SU-DHL-6 (cell line): ENCODE data around the gene TENT4B.

Experiments used
- H2AFZ ChIP-seq: fragments of 200-600 bp; sonication (generic); 2 replicates; pipeline ENCODE4 v1.6.1; 2014; ENCODE audit warnings: low read depth, mild to moderate bottlenecking, moderate library complexity, mixed read lengths, antibody characterized with exemption, low read length; ENCODE audit not compliant: severe bottlenecking
- H3F3A ChIP-seq: fragments of 200-600 bp; shearing (Covaris generic); 2 replicates; pipeline ENCODE4 v1.6.0; 2016; ENCODE audit warnings: antibody characterized with exemption, mild to moderate bottlenecking; ENCODE audit not compliant: insufficient read depth
- H3K27ac ChIP-seq: fragments of 200-600 bp; sonication (generic); 2 replicates; pipeline ENCODE4 v1.5.1; 2016; ENCODE audit warnings: low read depth, mild to moderate bottlenecking, low read length, moderate library complexity, mixed read lengths
- H3K27me3 ChIP-seq: fragments of 200-600 bp; sonication (generic), shearing (Covaris generic); 2 replicates; pipeline ENCODE4 v1.6.0; 2014; ENCODE audit warnings: mild to moderate bottlenecking, low read length
- H3K36me3 ChIP-seq: fragments of 200-600 bp; sonication (generic); 2 replicates; pipeline ENCODE4 v1.6.1; 2014; ENCODE audit warnings: mild to moderate bottlenecking, low read length, mixed read lengths
- H3K4me2 ChIP-seq: fragments of 300-600, 200-600 bp; shearing (Covaris generic), sonication (generic); 2 replicates; pipeline ENCODE4 v1.6.0; 2014; ENCODE audit warnings: low read length, low read depth, mild to moderate bottlenecking; ENCODE audit not compliant: poor library complexity, severe bottlenecking
- H3K4me3 ChIP-seq: fragments of 200-600 bp; sonication (generic); 2 replicates; pipeline ENCODE4 v1.5.1; 2014; ENCODE audit warnings: antibody characterized with exemption, low read length, mild to moderate bottlenecking, mixed read lengths; ENCODE audit not compliant: insufficient read depth, poor library complexity, severe bottlenecking
- H3K79me2 ChIP-seq: fragments of 200-600 bp; sonication (generic); 2 replicates; pipeline ENCODE4 v1.6.1; 2014; ENCODE audit warnings: mild to moderate bottlenecking, low read length, moderate library complexity; ENCODE audit not compliant: insufficient read depth
- H3K9ac ChIP-seq: fragments of 200-600 bp; sonication (generic); 2 replicates; pipeline ENCODE4 v1.7.0; 2014; ENCODE audit warnings: mild to moderate bottlenecking, low read length
- H3K9me2 ChIP-seq: fragments of 200-600 bp; sonication (generic); replicated peaks from 2 replicates; pipeline ENCODE4 v1.6.1; 2014; ENCODE audit warnings: low read length; ENCODE audit not compliant: insufficient read depth
- H3K9me3 ChIP-seq: fragments of 200-600 bp; sonication (generic); 2 replicates; pipeline ENCODE4 v1.6.1; 2014; ENCODE audit warnings: low read length, mixed read lengths; ENCODE audit not compliant: insufficient read depth
- H4K20me1 ChIP-seq: fragments of 200-600 bp; sonication (generic); 2 replicates; pipeline ENCODE4 v1.6.1; 2014; ENCODE audit warnings: low read depth, mild to moderate bottlenecking, antibody characterized with exemption, low read length, moderate library complexity, mixed read lengths
- EZH2phosphoT487 ChIP-seq: fragments of 200-600 bp; sonication (generic), shearing (Covaris generic); conservative IDR thresholded peaks from 2 replicates; pipeline ENCODE4 v1.6.1; 2018; ENCODE audit warnings: mild to moderate bottlenecking, antibody characterized with exemption, low read length, moderate library complexity, mixed read lengths
- TF ChIP-seq, protein P1 (sequence below): fragments of 200-600 bp; sonication (generic); IDR thresholded peaks from one replicate; pipeline ENCODE4 v1.5.1; 2017; ENCODE audit warnings: antibody characterized with exemption, mild to moderate bottlenecking, low read length, moderate library complexity; ENCODE audit not compliant: insufficient read depth, poor library complexity, severe bottlenecking

Gene TENT4B

DNA sequence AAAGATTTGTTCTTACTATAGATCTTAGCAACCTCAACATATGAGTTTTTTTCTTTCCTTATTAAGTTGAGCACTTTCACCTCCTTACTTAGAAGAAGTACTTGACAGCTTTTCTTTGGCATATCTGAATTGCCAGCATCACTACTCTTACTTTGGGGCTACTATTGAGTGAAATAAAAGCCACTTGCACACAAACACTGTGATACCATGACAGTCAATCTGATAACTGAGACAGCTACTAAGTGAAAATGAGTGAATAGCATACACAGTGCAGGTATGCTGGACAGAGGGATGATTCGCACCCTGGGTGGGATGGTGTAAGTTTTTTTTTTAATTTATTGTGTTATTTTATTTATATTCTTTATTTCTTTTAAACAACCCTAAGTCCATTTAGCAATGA lies 13.5 kb upstream of the TENT4B start:
- H3K9me3 ChIP-seq: no peaks in the 10 kb centered on the region
- no peak overlapping the region for H3K4me2 ChIP-seq
- TF ChIP-seq, protein P1, sequence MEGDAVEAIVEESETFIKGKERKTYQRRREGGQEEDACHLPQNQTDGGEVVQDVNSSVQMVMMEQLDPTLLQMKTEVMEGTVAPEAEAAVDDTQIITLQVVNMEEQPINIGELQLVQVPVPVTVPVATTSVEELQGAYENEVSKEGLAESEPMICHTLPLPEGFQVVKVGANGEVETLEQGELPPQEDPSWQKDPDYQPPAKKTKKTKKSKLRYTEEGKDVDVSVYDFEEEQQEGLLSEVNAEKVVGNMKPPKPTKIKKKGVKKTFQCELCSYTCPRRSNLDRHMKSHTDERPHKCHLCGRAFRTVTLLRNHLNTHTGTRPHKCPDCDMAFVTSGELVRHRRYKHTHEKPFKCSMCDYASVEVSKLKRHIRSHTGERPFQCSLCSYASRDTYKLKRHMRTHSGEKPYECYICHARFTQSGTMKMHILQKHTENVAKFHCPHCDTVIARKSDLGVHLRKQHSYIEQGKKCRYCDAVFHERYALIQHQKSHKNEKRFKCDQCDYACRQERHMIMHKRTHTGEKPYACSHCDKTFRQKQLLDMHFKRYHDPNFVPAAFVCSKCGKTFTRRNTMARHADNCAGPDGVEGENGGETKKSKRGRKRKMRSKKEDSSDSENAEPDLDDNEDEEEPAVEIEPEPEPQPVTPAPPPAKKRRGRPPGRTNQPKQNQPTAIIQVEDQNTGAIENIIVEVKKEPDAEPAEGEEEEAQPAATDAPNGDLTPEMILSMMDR: no peak
- TF ChIP-seq EZH2phosphoT487: no peak
- H3K27me3 ChIP-seq: no peaks in the 10 kb centered on the region
- H2AFZ ChIP-seq: no peak overlapping the region
- H3K36me3 ChIP-seq: no peaks in the 10 kb centered on the region
- H3K9ac ChIP-seq: no peak overlapping the region
- no peaks in the 10 kb centered on the region for H3K9me2 ChIP-seq
- H3K27ac ChIP-seq: no peak overlapping the region
- H3K4me3 ChIP-seq: no peak overlapping the region
- no peaks in the 10 kb centered on the region for H3F3A ChIP-seq
- H4K20me1 ChIP-seq: no peaks in the 10 kb centered on the region
- H3K79me2 ChIP-seq: no peaks in the 10 kb centered on the region

DNA sequence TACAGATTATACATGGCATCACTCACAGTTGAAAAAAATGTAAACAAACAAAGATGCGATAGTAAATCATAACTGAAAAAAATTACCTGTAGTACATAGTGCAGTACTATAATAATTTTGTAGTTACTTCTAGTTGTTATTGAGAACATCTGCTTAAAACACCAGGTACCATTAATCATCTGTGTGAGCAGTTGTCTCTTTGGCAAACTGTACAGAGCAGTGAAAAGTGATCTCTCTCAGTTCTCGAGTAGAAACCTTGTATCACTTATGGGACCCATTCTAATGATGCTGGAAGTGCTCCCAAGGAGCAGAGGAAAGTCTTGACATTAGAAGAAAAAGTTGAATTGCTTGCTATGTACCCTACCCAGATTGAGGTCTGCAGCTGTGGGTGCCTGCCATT lies 8.9 kb upstream of the TENT4B start:
- Histone ChIP-seq H2AFZ (no peak overlapping the region), H3K4me2 (no peak overlapping the region), H3K9ac (no peak overlapping the region), H3K9me3 (no peaks in the 10 kb centered on the region), H3K36me3 (no peaks in the 10 kb centered on the region), H3F3A (no peaks in the 10 kb centered on the region), H3K9me2 (no peaks in the 10 kb centered on the region), H3K79me2 (no peaks in the 10 kb centered on the region), H3K27ac (no peak overlapping the region), H3K4me3 (no peak overlapping the region), H4K20me1 (no peaks in the 10 kb centered on the region), H3K27me3 (no peaks in the 10 kb centered on the region)
- TF ChIP-seq, protein P1: no peak
- TF ChIP-seq EZH2phosphoT487: no peak

DNA sequence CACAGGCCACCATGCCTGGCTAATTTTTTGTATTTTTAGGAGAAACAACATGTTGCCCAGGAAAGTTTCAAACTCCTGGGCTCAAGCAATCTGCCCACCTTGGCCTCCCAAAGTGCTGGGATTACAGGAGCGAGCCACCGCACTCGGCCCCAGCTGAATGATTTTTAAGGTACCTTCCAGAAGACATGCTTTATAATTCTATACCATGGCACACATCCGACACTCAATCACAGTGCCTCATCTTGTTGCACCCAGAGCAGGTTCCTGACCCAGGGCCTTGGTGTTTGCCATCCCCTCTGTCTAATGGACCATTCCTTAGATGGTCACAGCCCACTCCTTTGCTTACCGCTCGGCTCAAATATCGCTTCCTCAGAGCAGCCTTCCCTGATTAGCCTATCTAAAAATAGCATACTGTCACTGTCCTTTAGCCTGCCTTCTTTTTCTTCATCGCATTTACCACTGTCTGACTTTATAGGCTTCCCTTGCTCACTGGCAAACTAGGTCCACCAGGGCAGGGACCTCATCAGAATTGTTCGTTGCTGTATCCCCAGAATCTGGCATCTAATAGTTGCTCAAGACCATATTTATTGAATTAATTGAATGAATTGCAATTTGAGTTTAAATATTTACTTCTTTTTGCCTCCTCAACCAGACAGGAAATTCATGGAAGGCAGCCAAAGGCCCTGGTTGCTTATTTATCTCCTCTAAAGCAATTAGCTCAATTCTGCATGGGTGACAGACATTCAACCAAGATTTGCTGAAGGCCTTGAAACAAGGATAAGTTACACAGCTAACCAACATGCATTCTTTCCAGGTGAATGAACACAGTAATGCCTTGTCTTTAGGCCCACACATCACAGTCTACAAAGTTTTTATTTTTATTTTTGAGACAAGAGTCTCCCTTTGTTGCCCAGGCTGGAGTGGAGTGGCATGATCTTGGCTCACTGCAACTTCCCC lies 6.3 kb upstream of the TENT4B start:
- Histone ChIP-seq H3K36me3 (no peaks in the 10 kb centered on the region), H3K4me3 (no peak overlapping the region), H4K20me1 (no peaks in the 10 kb centered on the region), H2AFZ (no peak overlapping the region), H3K27me3 (no peaks in the 10 kb centered on the region), H3K27ac (no peak overlapping the region), H3K79me2 (no peaks in the 10 kb centered on the region), H3K9me2 (no peaks in the 10 kb centered on the region), H3F3A (no peaks in the 10 kb centered on the region), H3K9ac (no peak overlapping the region), H3K4me2 (no peak overlapping the region), H3K9me3 (no peaks in the 10 kb centered on the region)
- no peak for TF ChIP-seq EZH2phosphoT487
- TF ChIP-seq, protein P1: no peak
